HEK293 (cell line): ENCODE measurements around the gene IL1RN.

Experiments
- CTCF ChIP-seq: fragments of 450-650 bp; formaldehyde crosslinking; IDR thresholded peaks from 2 replicates; pipeline ENCODE4 v1.5.1; 2016; ENCODE audit warnings: missing biosample characterization, missing genetic modification characterization
- PBX3 ChIP-seq: sonication (generic); formaldehyde crosslinking; IDR thresholded peaks from 2 replicates; pipeline ENCODE4 v1.8.1; 2022; ENCODE audit warnings: mild to moderate bottlenecking, moderate library complexity, missing genetic modification reagents
- PRDM1 ChIP-seq: fragments of 450-650 bp; formaldehyde crosslinking; IDR thresholded peaks from 2 replicates; pipeline ENCODE4; 2016; ENCODE audit warnings: missing biosample characterization, missing genetic modification characterization
- ZBTB49 ChIP-seq: fragments of 450-650 bp; formaldehyde crosslinking; IDR thresholded peaks from 2 replicates; pipeline ENCODE4 v1.5.1; 2016; ENCODE audit warnings: missing biosample characterization, missing genetic modification characterization, low read depth
- ZNF10 ChIP-seq: fragments of 450-650 bp; formaldehyde crosslinking; IDR thresholded peaks from 2 replicates; pipeline ENCODE4 v1.5.1; 2017; ENCODE audit warnings: missing biosample characterization, missing genetic modification characterization
- ZNF121 ChIP-seq: fragments of 450-650 bp; formaldehyde crosslinking; IDR thresholded peaks from 2 replicates; pipeline ENCODE4 v1.5.1; 2016; ENCODE audit warnings: missing biosample characterization, missing genetic modification characterization
- ZNF140 ChIP-seq: fragments of 450-650 bp; formaldehyde crosslinking; IDR thresholded peaks from 2 replicates; pipeline ENCODE4 v1.5.1; 2016; ENCODE audit warnings: missing biosample characterization, missing genetic modification characterization
- ZNF18 ChIP-seq: fragments of 450-650 bp; formaldehyde crosslinking; IDR thresholded peaks from 2 replicates; pipeline ENCODE4 v1.5.1; 2016; ENCODE audit warnings: missing biosample characterization, missing genetic modification characterization
- ZNF274 ChIP-seq, 2 experiments: fragments of 200-500 bp in 1 of 2; fragments of 450-650 bp in 1 of 2; sonication (Bioruptor generic) in 1 of 2; formaldehyde crosslinking in 1 of 2; IDR thresholded peaks; 2 replicates each; pipeline versions ENCODE4 v1.5.1 to v1.6.1; 2014 to 2016; ENCODE audit warnings: borderline replicate concordance in 1 of 2, inconsistent platforms in 1 of 2, low read length in 1 of 2, missing biosample characterization in 1 of 2, missing genetic modification characterization in 1 of 2
- ZNF555 ChIP-seq: fragments of 450-650 bp; formaldehyde crosslinking; conservative IDR thresholded peaks from 2 replicates; pipeline ENCODE4 v1.5.1; 2017; ENCODE audit warnings: missing biosample characterization, mild to moderate bottlenecking, missing genetic modification characterization, inconsistent platforms
- ZNF629 ChIP-seq: fragments of 450-650 bp; formaldehyde crosslinking; IDR thresholded peaks from 2 replicates; pipeline ENCODE4 v1.5.1; 2017; ENCODE audit warnings: missing biosample characterization, missing genetic modification characterization
- ZNF785 ChIP-seq: fragments of 450-650 bp; formaldehyde crosslinking; IDR thresholded peaks from 2 replicates; pipeline ENCODE4 v1.5.1; 2016; ENCODE audit warnings: missing biosample characterization, missing genetic modification characterization

- TF ChIP-seq PRDM1 (tag by site-specific recombination) (no peak), CTCF (tag by site-specific recombination) (no peak), ZNF121 (tag by site-specific recombination) (no peak), ZNF629 (tag by site-specific recombination) (no peak), ZNF140 (tag by site-specific recombination) (no peak), ZNF274 (IDR thresholded peaks at IDR 0.05; ENCODE audit: low read length) (no peak), ZNF274 (tag by site-specific recombination; IDR thresholded peaks at IDR 0.05; ENCODE audit: borderline replicate concordance) (no peak), ZNF18 (tag by site-specific recombination) (no peak), ZNF785 (tag by site-specific recombination) (no peak), PBX3 (no peak), ZNF10 (tag by site-specific recombination) (no peak), ZBTB49 (tag by site-specific recombination) (no peak), ZNF555 (tag by site-specific recombination) (no peak)
Measured at GRCh38 chr2:113093613-113093977, 33.8 kb upstream of the IL1RN start.
